Spinal cord (tissue), 10 donors: ENCODE data around the gene CDC7. TPM values are rescaled to one million over a fixed set of nuclear protein-coding genes. Genes with fewer than 3 reads are reported as not detected.

Source experiments
- DNase-seq, 6 donors: peaks; one replicate each; pipeline versions ENCODE4 v3.0.0 to v3.0.0-alpha.2; 2013 to 2015; ENCODE audit warnings: low spot score in 6 of 6, low read depth in 4 of 6
- H3K27ac ChIP-seq: one replicate; pipeline ENCODE4 v1.5.1; 2013; ENCODE audit warnings: low read depth, low read length, control low read depth
- H3K27me3 ChIP-seq: one replicate; pipeline ENCODE4 v1.6.1; 2013; ENCODE audit warnings: low read length; ENCODE audit not compliant: control insufficient read depth, insufficient read depth
- H3K36me3 ChIP-seq: one replicate; pipeline ENCODE4 v1.6.1; 2013; ENCODE audit warnings: low read length; ENCODE audit not compliant: control insufficient read depth, insufficient read depth
- H3K4me1 ChIP-seq: one replicate; pipeline ENCODE4 v1.6.1; 2013; ENCODE audit warnings: low read length; ENCODE audit not compliant: control insufficient read depth, insufficient read depth
- H3K4me3 ChIP-seq: one replicate; pipeline ENCODE4 v1.5.1; 2013; ENCODE audit warnings: low read depth, low read length, control low read depth
- H3K9me3 ChIP-seq: one replicate; pipeline ENCODE4 v1.6.1; 2013; ENCODE audit warnings: low read length; ENCODE audit not compliant: control insufficient read depth, insufficient read depth
- WGBS: methylation state at CpG from one replicate; pipeline ENCODE4 v1.1.5; 2013; ENCODE audit warnings: missing lambda C conversion rate; ENCODE audit not compliant: insufficient coverage; 5-methylcytosine and 5-hydroxymethylcytosine counted together
- polyA plus RNA-seq, 2 donors: library from polyadenylated mRNA; unstranded; fragments of 120-200 nt; gene quantifications; one replicate each; pipeline ENCODE4 v1.2.1, GENCODE V29; 2013; ENCODE audit not compliant: insufficient read length in 2 of 2
- total RNA-seq, 2 donors: library from RNA; depleted of rRNA in 1 of 2; stranded (reverse); fragments of 120-200 nt in 1 of 2; fragments of >200 nt in 1 of 2; gene quantifications; one replicate each; pipeline versions ENCODE4 v1.2.3 to v1.2.4, GENCODE V29; 2013 to 2014
- donor health status: healthy.

CDC7 gene
- total and polyA plus RNA-seq, 4 donors = 16.5 to 30.1 (median 23.0) TPM

DNA sequence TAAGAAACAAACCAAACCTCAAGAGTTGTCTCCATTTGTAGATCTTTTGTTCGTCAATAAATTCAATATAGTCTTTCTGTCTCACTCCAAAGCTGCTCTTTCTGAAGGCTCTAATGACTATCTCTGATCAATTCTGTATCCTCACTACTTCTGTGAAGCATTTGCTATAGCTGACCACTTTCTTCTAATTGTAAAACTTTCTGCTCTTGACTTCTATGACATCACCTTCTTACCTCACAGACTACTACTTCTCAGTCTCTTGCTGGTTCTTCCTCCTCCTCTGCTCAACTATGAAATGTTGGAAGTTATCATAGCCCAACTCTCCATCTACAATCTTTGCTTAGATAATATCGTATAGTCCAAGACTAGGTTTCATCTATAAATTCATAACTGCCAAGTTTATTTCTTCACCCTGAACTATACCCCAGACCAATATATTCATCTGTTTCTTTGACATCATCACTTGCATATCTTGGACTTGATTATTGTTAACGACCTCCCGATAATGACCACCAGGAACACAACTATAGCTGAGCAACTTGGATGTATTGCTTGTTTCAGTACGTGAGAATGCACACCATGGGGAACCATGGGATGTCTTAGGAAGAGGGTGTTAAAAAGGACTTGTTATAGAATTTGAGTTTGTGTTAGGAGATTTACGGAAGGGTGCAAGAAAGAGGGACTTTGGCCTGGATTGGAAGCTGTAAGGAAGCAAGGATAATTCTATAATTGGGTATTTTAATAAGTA is 2.0 kb upstream of the CDC7 start:
- no peak for DNase-seq
- 96% methylated on average over 4 of the region's 6 CpGs for WGBS
- Histone ChIP-seq H3K27me3 (no peaks in the 10 kb centered on the region), H3K4me1 (no peaks in the 10 kb centered on the region), H3K4me3 (no peak overlapping the region), H3K9me3 (no peaks in the 10 kb centered on the region), H3K27ac (no peak overlapping the region), H3K36me3 (no peaks in the 10 kb centered on the region)

DNA sequence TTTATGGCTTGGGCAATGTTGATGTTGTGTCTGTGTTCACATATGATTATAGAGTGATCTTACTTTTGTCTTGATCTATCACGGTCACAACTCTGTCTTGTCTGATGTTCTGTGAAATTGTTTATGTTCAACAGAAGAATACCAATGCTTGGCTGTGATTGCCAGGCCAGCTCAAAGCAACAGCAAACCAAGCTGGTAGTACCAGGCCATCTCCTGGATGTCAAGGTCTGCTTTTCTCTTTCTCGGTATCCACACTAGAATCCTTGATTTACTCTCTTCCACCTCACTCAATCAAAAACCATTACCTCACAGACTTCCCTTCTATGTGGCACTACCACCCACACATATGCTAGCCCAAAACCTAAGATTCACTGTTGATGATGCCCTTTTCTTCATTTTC is 1.3 kb upstream of the CDC7 start:
- H3K27me3 ChIP-seq = no peaks in the 10 kb centered on the region
- 94% methylated on average over 2 of the region's 2 CpGs for WGBS
- H3K9me3 ChIP-seq = no peaks in the 10 kb centered on the region
- no peaks in the 10 kb centered on the region for H3K4me1 ChIP-seq
- DNase-seq = no peak
- no peaks in the 10 kb centered on the region for H3K36me3 ChIP-seq
- no peak overlapping the region for H3K27ac ChIP-seq
- no peak overlapping the region for H3K4me3 ChIP-seq

DNA sequence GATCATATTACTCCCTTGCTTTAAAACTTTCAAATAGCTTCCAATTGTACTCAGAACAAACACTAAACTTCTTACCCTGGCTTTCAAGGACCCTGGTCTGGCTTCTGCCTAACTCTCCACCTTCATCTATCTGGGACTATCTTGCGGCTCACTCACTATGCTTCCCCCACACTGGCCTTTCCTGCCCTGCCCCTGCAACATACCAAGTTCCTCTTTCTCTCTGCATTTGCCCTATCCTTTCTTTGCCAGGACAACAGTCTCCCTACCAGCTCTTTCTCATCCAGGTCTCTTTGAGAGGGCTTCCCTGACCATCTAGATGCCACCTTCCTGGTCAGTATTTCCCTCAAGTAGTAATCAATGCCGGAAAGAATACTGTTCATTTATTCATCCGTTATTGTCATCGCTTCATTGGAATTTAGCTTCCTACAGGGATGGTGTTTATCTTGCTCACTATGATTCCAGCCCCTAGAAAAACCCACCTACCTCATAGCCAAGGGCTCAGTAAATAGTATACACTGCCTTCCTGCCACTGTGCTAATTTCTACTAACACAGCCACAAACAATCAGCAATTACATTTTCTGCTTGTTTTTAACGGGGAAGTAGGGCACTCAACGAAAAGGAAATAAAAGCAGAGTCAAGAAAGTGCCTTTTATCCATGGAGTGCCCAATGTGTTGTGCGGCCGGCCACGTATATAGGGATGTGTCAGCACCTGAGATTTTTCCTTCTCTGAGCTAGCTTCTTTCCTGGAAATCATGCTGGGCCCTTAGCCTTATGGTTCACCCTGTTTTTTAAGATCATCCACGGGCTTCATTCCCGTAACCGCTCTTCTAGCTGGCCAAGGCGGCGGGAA is 521 bp upstream of the CDC7 start:
- no peak for DNase-seq
- no peaks in the 10 kb centered on the region for H3K27me3 ChIP-seq
- peak overlapping the region; percentile 98 for H3K27ac ChIP-seq
- H3K4me3 ChIP-seq = peak overlapping the region; percentile 88
- no peaks in the 10 kb centered on the region for H3K36me3 ChIP-seq
- no peaks in the 10 kb centered on the region for H3K9me3 ChIP-seq
- 8% methylated on average over 11 of the region's 14 CpGs for WGBS
- no peaks in the 10 kb centered on the region for H3K4me1 ChIP-seq

DNA sequence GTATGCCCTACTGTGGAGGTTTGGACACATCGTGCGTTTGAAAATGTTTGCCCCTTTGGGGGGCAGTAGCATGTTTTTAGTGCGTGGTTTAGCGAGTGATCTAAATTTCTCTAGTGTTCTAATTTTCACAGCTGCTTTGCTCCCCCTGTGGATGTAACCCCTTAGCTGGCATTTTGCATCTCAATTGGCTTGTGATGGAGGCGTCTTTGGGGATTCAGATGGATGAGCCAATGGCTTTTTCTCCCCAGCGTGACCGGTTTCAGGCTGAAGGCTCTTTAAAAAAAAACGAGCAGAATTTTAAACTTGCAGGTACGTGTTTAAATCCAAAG is 836 bp downstream of the CDC7 start:
- H3K27ac ChIP-seq = peak overlapping the region; percentile 98
- no peaks in the 10 kb centered on the region for H3K9me3 ChIP-seq
- no peaks in the 10 kb centered on the region for H3K4me1 ChIP-seq
- H3K27me3 ChIP-seq = no peaks in the 10 kb centered on the region
- 0% methylated on average over 4 of the region's 9 CpGs for WGBS
- DNase-seq = peak in 2 of 6 donors; percentile 61 to 62
- peak overlapping the region; percentile 88 for H3K4me3 ChIP-seq
- no peaks in the 10 kb centered on the region for H3K36me3 ChIP-seq

DNA sequence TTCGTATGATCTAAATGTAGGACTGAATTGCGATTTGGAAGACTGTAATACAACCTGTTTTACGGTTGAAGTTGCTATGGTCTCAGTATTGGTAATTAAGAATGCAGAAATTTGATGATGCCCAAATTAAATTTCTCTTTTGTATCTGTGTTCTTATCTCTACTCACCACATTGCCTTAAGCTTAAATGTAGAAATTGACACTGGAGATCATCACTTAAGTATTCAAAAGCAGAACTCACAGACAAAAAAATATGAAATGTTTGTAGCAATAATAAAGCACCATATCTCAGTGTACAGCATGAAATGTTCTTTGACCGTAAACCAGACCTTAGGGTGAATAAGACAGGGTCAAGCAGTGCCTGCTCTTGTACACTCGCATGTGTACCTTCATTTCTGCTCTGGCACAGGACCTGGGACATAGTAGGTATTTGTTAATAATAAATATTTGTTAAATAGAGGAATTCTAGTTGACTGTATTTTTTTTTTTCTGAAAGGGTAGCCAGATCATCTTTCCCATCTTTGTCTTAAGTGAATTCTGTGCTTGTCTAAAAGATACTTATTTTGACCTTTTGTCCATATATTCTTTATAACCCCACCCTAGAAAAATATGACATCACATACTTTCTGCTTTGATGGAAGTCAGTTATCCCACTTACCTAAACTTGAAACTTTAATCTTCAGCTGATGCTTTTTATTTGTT is 1.5 kb downstream of the CDC7 start:
- no peaks in the 10 kb centered on the region for H3K9me3 ChIP-seq
- DNase-seq = no peak

DNA sequence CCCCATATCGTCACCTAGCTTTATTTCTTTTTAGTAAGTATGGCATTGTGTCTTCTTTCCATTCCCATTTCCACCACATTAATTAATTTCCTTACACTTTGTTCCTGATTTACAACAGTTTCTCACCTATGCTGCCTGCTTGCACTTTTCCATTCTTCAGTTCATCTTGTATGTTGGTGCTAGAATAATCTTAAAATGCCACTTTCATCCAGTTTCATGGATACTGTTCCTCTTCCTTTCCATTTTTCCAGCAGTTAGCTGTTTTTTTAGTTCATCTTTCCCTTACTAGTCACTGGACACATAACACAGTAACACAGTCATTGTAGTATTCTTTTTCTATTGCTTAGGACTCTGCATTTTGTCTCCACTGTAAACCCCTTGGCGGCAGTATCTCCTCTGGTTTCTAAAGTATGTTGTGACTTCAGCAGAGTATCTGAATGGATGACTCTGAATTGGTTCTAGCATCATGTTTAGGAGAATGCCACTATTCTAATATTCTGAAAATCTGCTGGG is 2.1 kb downstream of the CDC7 start:
- Histone ChIP-seq H3K4me1 (no peaks in the 10 kb centered on the region), H3K36me3 (no peaks in the 10 kb centered on the region), H3K27me3 (no peaks in the 10 kb centered on the region), H3K27ac (no peak overlapping the region), H3K9me3 (no peaks in the 10 kb centered on the region), H3K4me3 (no peak overlapping the region)
- no CpG with 5 or more reads among the region's 2 CpGs for WGBS
- DNase-seq = peak in 3 of 6 donors; percentile 7 to 76 (median 52)

More for the DNA sequence above, 1.5 kb downstream of the CDC7 start:
- no peaks in the 10 kb centered on the region for H3K36me3 ChIP-seq
- WGBS = 30% methylated on average over 4 of the region's 5 CpGs
- peak overlapping the region; percentile 98 for H3K27ac ChIP-seq
- no peaks in the 10 kb centered on the region for H3K27me3 ChIP-seq
- H3K4me1 ChIP-seq = no peaks in the 10 kb centered on the region
- H3K4me3 ChIP-seq = peak overlapping the region; percentile 88

DNA sequence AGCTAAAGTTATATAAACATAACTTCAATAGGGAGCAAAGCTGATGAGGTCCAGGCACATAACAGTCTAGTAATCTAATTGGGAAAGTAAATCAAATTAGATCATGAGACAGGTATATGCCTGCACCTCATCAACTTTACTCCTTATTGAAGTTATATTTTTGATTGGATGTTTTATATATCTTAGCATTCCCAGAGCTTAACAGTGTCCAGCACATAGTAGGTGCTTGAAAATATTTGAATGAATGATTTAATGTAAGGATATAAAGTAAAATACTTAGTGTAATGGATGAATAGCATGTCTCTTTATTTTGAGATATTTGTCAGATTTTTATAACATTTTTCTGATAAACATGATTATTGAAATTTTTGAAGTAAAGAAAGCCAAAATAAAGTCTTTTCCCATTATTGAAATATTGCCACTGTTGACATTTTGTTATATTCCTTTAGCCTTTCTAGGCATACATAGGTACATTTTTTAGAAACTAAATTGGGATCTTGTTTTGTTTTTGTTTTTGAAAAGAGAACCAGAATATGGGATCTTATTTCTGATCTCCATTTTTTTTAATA is 2.8 kb downstream of the CDC7 start:
- Histone ChIP-seq H3K9me3 (no peaks in the 10 kb centered on the region), H3K36me3 (no peaks in the 10 kb centered on the region), H3K4me3 (no peak overlapping the region), H3K27ac (no peak overlapping the region), H3K27me3 (no peaks in the 10 kb centered on the region), H3K4me1 (no peaks in the 10 kb centered on the region)
- DNase-seq = no peak

DNA sequence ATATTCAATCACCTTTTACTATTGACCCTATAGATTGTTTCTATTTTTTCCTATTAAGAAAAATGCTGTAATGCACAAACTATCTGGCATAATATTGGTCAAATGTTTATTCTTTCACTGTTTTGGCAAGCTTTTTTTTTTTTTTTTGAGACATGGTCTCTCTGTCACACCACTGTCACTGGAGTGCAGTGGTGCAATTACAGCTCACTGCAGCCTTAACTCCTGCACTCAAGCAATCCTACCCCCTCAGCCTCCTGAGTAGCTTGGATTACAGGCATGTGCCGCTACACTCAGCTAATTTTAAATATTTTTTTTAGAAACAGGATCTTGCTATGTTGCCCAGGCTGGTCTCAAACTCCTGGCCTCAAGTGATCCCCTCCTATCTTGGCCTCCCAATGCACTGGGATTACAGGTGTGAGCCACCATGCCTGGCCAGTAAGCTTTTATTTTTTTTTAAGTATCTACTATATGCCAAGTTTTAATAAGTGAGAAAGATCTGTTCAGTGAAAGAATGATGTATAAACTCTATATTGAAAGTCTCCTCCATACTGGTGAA is 3.4 kb downstream of the CDC7 start:
- H3K27ac ChIP-seq = no peak overlapping the region
- H3K36me3 ChIP-seq = no peaks in the 10 kb centered on the region
- 80% methylated on average over 1 of the region's 1 CpG for WGBS
- H3K4me3 ChIP-seq = no peak overlapping the region
- DNase-seq = no peak
- no peaks in the 10 kb centered on the region for H3K27me3 ChIP-seq
- H3K4me1 ChIP-seq = no peaks in the 10 kb centered on the region
- H3K9me3 ChIP-seq = no peaks in the 10 kb centered on the region

DNA sequence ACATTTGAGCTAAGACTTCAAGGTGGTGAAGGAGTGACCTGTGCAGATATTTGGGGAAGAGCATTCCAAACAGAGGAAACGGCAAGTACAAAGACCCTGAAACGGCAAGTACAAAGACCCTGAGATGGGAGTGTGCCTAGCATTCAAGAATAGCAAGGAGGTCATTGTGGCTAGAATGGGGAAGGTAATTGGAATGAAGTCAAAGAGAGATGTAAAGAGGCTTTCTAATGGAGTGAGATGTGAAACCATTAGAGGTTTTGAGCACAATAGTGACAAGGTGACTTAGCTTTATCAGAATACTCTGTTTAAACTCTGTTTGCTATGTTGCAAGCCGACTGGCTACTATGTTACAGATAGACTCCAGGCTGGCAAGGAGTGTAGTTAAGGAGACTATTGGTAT is 4.4 kb downstream of the CDC7 start:
- Histone ChIP-seq H3K9me3 (no peaks in the 10 kb centered on the region), H3K4me3 (no peak overlapping the region), H3K27me3 (no peaks in the 10 kb centered on the region), H3K4me1 (no peaks in the 10 kb centered on the region), H3K27ac (no peak overlapping the region), H3K36me3 (no peaks in the 10 kb centered on the region)
- WGBS = 27% methylated on average over 2 of the region's 3 CpGs
- no peak for DNase-seq
